ENCODE measurements around the gene TNFSF9.

GRCh38 chr19:6527893-6528543, 2.8 kb upstream of the TNFSF9 start:
- TF ChIP-seq CTCF (IDR thresholded peaks at IDR 0.05) (no peak), POLR2A (IDR thresholded peaks at IDR 0.05) (no peak)
